HG03139 (cell line): ENCODE data around the gene CREB3.

ENCODE experiments used
- ATAC-seq: cut with Tn5 transposase; IDR thresholded peaks from one replicate; pipeline ENCODE4 v1.9.1; 2021; ENCODE audit not compliant: unreplicated experiment

The CREB3 gene

DNA sequence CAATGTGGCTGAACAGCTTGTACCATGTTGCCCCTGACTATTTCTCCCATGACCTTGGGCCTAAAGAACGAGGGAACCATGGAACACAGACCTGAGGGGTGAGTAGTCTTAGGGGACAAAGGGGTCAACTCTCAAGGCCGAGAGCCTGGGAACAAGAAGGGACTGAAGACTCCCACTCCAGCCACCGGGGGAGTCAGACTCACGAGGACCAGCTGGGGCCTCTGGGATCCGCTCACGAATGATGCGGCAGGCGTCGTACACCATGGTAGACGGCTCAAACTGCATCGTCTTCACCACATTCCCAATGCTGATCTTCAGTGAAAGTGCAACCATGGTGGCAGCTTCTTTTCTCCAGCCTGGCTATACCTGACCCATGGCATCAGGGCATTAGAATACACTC, 7.1 kb upstream of the CREB3 start:
- ATAC-seq, result no peak

DNA sequence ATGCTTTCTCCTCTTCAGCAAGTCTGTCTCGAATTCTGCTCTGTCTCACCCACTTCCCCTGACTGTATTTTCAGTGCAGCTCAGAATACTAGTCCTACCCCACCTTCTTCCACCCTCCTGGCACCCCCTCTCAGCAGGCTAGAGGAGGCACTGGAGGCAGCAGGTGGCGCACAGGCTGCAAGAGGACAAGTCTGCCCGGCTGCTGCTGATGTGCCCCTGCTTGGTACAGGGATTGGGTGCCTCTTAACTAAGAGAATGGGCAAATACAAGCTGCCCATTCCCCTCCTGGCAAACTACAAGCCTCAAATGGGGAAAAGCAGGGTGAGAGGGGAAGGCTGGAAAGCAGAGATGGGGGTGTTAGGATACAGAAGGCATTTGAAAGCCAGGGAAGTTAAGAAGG, 5.5 kb upstream of the CREB3 start:
- no peak for ATAC-seq

DNA sequence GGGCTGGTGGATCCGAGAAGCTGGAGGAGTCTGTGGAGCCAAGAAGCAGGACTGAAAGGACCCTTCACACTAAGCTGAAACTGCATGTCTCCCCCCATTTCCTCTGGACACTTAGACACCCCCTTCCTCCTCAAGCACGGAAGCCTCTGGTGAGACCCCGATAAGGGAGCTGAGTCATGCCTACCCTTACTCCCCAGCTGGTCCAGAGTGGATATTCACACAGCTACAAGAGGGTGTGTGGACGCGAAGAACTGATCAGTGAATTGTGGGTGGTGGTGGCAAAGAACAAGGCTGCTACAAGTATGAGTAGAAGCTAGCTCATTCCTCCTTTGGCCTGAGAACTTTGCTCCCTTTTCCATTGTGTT, 4.8 kb upstream of the CREB3 start:
- no peak for ATAC-seq

DNA sequence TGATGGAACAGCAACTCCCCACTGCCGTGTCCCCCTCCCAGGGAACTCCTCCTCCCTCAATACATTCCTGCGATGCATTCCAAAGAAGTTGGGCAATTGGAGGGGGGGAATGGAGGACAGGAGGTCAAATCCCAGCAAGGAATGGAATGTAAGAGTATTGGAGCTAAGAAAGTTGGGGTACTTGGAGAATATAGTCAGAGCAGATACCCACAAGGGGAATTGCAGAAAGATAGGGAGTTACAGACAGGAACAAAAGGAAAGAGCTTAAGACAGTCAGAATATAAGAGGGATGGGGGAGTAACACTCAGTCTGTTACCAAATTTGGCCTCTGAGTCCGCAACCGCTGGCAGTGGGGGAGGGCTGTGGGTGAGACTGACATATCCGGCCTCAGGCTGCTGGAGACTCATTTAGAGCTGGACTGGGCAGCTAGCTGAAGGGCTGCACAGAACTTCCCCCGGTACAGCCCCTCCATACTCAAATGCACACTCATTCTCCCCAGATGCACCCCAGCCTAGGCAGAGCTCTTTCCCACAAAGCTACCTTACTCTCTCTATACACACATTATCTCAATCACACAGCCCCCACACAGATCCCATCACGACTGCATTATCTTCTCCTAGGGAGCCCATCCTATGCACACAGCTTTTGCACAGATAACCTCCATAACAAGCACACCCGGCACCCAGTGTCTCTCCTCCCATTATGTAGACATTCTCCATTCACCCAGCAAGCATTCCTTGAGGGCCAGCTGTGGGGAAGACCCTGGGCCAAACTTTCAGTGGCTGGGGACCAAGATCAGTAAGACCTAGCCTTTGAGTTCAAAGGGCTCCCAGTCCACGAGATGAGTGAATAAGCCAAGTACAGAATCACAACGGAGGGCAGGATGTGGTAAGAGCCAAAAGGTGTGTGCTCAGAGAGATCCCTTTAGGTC, 4.2 kb upstream of the CREB3 start:
- no peak for ATAC-seq

DNA sequence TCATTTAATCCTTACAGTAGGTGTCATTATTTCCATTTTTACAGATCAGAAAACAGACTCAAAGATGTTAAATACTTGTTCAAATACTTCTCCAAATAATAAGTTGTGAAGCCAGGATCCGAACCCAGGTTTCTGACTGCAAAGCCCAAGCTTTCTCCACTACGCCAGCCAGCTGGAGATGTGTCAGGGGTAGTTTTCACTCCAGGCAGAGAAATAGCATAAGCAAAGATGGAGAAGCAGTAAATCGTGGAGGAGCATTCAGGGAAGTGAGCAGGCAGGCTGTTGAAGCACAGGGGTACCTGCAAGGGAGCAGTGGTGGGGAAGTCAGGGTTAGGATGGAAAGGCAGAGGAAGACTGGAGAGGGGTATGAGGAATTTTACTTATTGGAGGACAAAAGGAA, 3.4 kb upstream of the CREB3 start:
- ATAC-seq, result no peak

DNA sequence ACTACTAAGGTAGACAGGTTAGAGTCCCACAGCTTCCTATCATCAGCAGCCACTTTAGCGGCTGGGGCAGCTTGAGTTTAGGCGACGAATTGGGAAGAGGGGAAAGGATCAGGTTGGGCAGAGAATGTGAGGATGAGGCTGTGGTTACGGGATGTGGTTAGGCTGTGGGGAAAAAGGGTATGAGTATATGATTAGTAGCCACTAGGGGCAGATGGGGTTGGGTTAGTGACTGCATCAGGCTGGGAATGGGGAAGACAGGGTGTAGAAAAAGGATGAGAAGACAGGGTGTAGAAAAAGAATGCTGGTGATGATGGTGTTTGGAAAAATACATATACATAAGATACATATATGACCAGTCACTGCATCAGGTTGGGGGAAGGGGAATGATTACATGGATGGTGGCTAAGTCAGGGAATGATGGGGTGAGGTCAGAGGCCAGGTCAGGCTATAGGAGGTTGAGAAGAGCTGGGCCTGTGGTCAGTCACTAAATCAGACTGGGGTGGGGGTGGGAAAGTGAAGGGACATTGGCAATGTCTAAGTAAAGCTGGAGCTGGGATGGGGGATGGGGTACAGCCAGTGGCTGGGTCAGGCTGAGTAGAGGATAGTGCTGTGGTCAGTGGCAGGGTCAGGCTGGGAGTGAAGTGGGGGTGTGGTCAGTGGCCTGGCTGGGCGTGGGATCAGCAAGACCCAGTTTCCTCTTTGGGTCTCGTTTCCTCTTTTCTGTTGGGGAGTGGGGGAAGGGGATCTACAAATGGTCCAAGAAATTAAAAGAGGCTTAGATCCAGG, 2.6 kb upstream of the CREB3 start:
- ATAC-seq, result no peak

DNA sequence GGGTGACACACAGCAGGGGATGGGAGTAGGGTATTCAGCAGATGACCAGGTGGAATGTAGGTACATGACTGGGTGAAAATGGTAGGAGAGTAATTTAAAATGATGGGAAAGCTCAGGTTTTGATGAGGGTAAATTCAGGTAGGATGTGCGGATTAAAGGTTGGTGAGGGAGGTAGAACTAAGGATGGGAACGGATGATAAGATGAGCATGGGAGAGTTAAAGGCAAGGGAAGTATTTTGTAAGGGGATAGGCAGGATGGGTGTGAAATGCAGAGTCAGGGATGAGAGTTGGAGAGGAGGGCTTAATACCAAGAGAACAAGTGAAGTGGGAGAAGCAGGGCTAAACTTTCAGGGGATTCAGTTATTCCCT, 2.0 kb upstream of the CREB3 start:
- no peak for ATAC-seq

DNA sequence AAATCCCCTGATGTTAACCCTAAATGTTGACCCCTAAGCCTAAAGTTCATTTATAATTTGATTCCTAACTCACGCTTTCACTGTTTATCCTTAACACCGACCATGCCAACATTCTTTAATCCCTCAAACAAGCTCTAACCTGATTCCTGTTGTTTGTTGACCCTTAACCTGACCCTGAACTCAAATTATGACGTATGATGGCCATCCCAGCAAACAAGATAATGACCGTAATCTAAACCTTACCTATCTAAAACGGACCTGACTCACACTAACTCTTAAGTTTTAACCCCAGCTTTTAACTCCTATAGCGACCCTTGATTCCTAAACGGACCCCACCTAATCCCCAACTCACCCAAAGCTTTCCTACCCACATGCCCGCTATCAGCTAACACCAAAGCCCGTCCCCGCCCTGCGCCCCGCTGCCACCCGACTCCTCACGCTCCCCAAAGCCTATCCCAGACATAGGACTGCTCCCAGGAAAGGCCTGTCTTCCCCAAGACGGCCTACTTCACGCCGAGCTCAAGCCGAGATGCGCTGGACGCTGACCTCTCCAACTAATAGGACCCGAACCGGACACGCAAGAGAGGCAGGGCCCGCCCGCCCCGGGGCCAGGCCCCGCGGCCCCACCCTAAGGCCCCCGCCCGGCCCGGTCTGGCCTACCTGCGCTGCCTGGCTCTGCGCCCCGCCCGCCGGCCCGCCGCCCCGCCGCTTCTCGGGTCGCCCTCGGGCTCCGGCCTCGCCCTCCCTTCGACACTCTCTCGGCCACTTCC, 866 bp upstream of the CREB3 start:
- ATAC-seq, result no peak

DNA sequence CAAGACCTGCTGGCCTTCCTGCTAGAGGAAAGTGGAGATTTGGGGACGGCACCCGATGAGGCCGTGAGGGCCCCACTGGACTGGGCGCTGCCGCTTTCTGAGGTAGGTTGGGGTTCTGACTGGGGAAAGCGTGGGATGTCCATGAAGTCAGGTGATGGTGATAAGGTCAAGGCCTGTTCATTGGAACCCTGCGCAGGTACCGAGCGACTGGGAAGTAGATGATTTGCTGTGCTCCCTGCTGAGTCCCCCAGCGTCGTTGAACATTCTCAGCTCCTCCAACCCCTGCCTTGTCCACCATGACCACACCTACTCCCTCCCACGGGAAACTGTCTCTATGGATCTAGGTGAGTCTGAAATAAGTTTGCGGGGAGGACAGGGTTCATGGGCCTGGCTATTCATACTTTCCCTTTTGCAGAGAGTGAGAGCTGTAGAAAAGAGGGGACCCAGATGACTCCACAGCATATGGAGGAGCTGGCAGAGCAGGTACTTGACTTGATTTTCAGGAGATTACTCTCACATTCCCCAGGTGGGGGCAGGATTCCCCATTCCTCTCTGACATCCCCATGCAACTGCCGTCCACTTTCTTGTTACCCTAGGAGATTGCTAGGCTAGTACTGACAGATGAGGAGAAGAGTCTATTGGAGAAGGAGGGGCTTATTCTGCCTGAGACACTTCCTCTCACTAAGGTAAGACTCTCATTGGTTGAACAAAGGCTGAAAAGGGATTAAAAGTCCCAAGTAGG, 505 bp downstream of the CREB3 start:
- no peak for ATAC-seq

DNA sequence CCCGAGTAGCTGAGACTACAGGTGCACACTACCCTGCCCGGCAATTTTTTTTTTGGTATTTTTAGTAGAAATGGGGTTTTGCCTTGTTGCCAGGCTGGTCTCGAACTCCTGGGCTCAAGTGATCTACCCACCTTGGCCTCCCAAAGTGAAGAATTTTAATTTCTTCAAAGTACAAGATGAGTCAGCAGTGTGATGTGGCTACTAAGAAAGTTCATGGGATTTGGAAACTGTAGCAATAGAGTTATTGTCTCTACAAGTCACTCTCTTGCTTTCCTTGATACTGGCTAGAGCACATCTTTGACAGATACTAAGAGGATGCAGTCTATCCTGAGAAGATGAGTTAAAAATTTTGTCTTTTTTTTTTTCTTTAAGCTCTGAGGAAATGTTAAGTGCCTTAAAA, 1.6 kb downstream of the CREB3 start:
- ATAC-seq, result no peak

DNA sequence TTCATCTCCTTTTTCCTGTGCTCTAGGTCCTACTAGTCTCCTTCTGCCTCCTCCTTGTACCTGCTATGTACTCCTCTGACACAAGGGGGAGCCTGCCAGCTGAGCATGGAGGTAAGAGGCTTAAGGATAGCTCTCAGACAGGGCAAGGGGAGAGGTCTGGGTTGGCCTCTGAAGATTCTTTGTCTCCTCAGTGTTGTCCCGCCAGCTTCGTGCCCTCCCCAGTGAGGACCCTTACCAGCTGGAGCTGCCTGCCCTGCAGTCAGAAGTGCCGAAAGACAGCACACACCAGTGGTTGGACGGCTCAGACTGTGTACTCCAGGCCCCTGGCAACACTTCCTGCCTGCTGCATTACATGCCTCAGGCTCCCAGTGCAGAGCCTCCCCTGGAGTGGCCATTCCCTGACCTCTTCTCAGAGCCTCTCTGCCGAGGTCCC, 3.8 kb downstream of the CREB3 start:
- ATAC-seq, result no peak

DNA sequence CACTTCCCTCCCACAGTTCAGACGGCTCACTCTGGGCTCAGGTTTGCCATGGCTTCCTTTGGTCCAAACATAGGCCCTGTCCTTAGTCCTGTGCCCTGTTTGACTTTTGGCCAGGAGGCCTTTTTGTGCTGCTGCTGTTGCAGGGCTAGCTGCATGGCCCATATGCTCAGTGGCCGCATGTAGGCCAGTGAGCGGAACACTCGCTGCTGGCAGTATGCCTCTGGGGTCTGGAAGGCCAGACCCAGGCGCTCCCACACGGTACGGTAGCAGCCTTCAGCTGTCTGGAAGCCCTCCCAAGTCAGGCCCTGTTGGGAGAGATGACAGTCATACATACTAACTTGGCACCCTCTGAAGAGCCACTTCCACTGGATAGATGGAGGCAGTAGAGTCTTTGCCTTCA, 4.7 kb downstream of the CREB3 start:
- no peak for ATAC-seq

DNA sequence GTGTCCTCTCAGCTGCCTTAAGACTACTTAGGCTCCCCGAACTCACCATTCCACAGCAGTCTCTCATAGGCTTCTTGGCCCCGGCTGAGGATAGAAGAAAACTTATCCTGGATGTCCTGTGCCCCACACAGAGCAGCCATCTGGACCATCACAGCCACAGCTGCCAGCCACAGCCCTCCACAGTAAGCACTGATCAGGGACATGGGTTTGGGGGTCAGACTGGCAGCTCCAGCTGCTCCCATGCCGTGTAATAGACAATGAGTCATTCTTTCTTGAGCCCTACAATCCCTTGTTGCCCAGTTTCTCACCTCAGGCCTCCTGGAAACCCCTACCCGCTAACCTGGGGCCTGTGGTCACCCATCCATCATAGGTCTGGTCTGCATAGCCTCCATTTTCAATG, 5.7 kb downstream of the CREB3 start:
- no peak for ATAC-seq

DNA sequence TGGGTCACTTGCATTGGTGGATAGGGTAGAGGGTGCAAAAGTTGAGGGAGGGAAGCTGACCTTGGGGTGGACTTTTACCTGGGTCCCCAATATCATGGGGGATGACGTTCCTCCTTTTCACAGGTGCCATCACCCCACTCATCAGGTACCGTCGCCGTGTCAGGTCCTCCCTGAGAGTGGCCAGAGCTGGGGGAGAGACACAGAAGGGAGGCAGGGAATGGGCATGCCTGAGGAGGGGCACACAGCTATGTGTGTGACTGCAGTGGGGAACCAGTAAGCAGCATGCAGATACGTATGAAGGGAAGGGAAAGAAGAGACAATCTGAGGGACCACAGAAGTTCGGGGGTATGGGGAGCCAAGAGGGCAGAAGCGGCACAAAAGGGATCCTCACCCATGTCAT, 6.5 kb downstream of the CREB3 start:
- ATAC-seq, result no peak

DNA sequence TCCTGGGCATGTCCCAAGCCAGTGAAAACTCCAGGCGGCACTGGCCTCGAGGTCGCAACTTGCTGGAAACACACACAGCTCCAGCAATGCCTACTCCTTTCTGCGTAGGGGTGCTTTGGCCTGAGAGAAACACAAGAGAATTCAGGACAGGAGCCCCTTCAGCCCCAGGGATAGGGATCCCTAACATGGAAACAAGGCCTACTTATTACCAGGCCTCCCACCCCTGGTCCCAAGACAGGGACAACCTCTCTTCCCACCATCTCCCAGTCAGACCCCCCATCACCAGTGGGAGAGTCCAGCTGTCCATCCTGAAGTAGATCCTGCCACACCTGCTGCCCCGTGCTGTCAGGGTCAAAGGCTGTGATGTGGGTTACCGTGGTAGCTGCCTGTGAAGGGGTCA, 7.8 kb downstream of the CREB3 start:
- ATAC-seq, result no peak

DNA sequence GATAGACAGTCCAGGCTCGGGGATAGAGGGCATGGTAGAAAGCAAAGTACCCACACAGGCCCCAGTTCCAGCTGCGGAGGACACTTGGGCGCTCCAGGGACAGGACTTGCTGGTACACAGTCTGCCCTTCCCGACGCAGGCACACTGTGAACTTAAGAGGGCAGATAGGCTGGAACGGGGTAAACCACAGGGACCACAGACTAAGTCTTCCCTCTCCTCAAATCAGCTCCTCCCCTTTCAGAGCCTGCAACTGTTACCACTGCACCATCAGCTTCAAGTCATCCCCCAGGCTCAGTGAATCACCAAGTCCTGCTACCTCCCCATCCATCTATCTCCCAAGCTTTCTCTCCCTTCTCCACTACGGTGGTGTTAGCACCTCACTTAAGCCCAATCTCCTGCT, 9.3 kb downstream of the CREB3 start:
- ATAC-seq, result no peak

DNA sequence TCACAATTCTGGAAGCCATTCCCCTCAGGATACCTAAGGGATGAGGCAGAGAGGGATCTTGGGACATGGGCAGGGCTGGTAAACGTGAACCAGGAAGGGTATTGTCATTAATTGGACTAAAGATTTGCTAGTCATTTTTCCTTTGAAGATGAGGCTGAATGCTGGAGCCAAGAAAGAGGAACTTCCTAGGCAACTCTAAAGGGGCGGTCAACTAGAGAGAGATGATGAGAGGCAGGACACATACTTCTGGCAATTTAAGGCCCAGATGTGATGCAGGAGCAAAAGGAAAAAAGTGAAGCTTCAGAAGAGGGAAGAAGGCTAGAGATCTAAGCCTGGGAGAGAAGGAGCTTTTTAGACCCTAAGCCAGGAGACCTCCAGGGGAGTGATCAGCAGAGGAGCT, 11.0 kb downstream of the CREB3 start:
- no peak for ATAC-seq

DNA sequence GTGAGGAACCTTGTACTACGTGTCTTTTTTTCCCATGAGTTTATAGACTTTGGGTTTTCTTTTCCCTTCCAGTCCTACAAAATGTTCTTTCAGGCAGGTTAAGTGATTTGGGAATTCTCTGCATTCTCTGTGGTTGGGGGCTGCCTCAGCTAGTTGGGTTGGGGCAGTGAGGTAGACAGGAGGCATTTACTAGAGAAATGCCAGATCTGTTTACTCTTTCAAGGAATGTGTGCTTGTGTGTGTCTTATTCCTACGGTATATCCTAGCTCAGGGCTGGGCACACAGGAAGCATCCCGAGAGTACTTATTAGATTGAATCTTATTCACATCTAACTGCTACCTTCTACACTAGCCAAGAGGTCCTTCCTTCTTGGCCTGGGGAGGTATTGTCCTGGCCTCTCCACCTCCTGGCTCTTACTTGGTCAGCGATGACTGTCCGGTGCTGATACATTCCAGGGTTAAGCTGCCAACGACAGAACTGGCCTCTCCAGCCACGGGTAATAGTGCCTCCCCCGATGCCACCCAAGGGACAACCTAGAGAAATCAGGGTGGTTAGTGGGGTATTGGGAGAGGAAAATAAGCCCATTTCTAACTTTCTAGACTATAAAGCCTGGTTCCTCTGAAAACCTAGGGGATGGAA, 11.5 kb downstream of the CREB3 start:
- no peak for ATAC-seq

DNA sequence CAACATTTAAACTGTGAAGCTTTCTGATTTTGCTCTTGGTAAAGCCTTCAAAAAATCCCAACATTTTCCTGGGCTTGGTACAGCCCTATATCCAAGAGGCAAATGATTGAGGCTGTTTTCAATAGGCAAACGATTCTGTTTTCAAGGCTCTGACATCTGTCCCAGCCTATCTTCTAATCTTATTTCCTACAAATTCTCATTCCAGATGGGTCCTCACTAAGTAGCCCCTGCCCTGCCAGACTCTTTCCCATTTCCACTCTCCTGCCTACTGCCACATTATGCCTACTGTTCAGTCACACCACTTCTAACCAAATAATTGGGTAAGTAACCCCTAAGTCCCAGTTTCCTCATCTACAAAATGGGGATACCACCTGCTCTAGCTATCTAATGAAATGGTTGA, 13.1 kb downstream of the CREB3 start:
- ATAC-seq, result no peak

DNA sequence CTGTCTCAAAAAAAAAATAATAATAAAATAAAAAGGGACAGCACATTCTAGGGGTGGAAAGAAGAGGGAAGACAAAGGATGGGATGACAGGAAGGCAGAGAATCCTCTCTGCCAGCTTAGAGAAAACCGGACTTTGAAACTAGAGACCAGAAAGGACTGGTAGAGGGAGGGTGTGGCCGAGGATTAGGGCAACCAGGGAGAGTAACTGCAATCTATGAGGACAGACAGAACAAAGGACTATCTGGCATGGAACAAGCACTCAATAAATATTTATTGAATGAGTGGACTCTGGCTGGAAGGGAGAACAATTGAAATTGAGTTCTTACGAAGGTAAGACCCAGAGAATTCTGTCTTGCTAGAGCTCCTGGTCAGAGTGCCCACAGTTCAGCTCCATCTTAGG, 14.1 kb downstream of the CREB3 start:
- ATAC-seq, result no peak
